ENCODE results near the gene CPNE7. TPM values are rescaled to one million over a fixed set of nuclear protein-coding genes. Genes with fewer than 3 reads are reported as not detected.
A peak's percentile ranks its signal among the peaks of the same experiment; 100 is the strongest.

CPNE7 gene
- total and polyA plus RNA-seq, 10 of the 15 experiments (the other 5 are each of a cell fraction or from before 2014, with no cell fraction given), result 0.29 to 46.9 (median 17.5) TPM

GRCh38 chr16:89595330-89596060 lies 19.9 kb downstream of the CPNE7 start:
- DNase-seq (ENCODE audit: low read depth, low spot score), result no peak
- no peaks in the 10 kb centered on the region for H3K79me2 ChIP-seq (ENCODE audit: control insufficient read depth, insufficient read depth, low read length)
- ChIA-PET SMC1A (ENCODE audit: uncharacterized antibody, unreplicated experiment) (no interaction called here), POLR2A (no interaction called here), CTCF (interaction anchor here (0.6 kb wide), 1 partner anchor 15 kb away, joined by 3 read pairs; no protein-coding TSS in a partner anchor), RAD21 (ENCODE audit: unreplicated experiment) (no interaction called here)
- no peak for ATAC-seq
- H3K4me1 ChIP-seq (ENCODE audit: control insufficient read depth, insufficient read depth, low read length), result no peaks in the 10 kb centered on the region
- no peak overlapping the region for H2AFZ ChIP-seq (ENCODE audit: control insufficient read depth, low read depth, low read length)
- H3K27ac ChIP-seq (ENCODE audit: control insufficient read depth, insufficient read depth), result no peak overlapping the region
- in situ Hi-C loops (cut with MboI) (no loop called here), intact Hi-C loops (cut with micrococcal nuclease; ENCODE audit: unreplicated experiment) (no loop called here)
- H3K27me3 ChIP-seq (replicated peaks in 1 of 2; ENCODE audit: control insufficient read depth in 2 of 2, insufficient read depth in 2 of 2, low read length in 1 of 2), result no peaks in the 10 kb centered on the region
- H3K9me3 ChIP-seq (replicated peaks; ENCODE audit: control insufficient read depth, insufficient read depth, low read length), result no peaks in the 10 kb centered on the region
- TF ChIP-seq SMAD1 (IDR thresholded peaks at IDR 0.05; ENCODE audit: low read depth, partially characterized antibody), result no peak
- H3K36me3 ChIP-seq (ENCODE audit: control insufficient read depth in 2 of 2, insufficient read depth in 2 of 2, low read length in 1 of 2), result no peaks in the 10 kb centered on the region; a peak in 1 of 4 replicates
- no peak for FAIRE-seq
- no peak overlapping the region for H3K4me3 ChIP-seq
- no peak overlapping the region for H3K4me2 ChIP-seq (ENCODE audit: control insufficient read depth, insufficient read depth)
- WGBS (ENCODE audit: insufficient coverage, insufficient replicate concordance, low lambda C conversion rate, missing lambda C conversion rate), result 77% methylated on average over 47 of the region's 47 CpGs
- no TSS peak for BruUV-seq (replicated peaks)
- no peaks in the 10 kb centered on the region for H4K20me1 ChIP-seq (ENCODE audit: control insufficient read depth, insufficient read depth)
- H3K9ac ChIP-seq (ENCODE audit: control insufficient read depth, insufficient read depth, low read length), result no peak overlapping the region

- no peaks in the 10 kb centered on the region for H4K20me1 ChIP-seq (ENCODE audit: control insufficient read depth, insufficient read depth)
- H3K36me3 ChIP-seq (ENCODE audit: control insufficient read depth in 2 of 2, insufficient read depth in 2 of 2, low read length in 1 of 2), result no peaks in the 10 kb centered on the region; a peak in 1 of 4 replicates
- WGBS (ENCODE audit: insufficient coverage, insufficient replicate concordance, low lambda C conversion rate, missing lambda C conversion rate), result 61% methylated on average over 24 of the region's 25 CpGs
- H3K9ac ChIP-seq (ENCODE audit: control insufficient read depth, insufficient read depth, low read length), result no peak overlapping the region
- ATAC-seq (no peak), DNase-seq (ENCODE audit: low read depth, low spot score) (no peak), FAIRE-seq (no peak)
- TF ChIP-seq, protein P1, sequence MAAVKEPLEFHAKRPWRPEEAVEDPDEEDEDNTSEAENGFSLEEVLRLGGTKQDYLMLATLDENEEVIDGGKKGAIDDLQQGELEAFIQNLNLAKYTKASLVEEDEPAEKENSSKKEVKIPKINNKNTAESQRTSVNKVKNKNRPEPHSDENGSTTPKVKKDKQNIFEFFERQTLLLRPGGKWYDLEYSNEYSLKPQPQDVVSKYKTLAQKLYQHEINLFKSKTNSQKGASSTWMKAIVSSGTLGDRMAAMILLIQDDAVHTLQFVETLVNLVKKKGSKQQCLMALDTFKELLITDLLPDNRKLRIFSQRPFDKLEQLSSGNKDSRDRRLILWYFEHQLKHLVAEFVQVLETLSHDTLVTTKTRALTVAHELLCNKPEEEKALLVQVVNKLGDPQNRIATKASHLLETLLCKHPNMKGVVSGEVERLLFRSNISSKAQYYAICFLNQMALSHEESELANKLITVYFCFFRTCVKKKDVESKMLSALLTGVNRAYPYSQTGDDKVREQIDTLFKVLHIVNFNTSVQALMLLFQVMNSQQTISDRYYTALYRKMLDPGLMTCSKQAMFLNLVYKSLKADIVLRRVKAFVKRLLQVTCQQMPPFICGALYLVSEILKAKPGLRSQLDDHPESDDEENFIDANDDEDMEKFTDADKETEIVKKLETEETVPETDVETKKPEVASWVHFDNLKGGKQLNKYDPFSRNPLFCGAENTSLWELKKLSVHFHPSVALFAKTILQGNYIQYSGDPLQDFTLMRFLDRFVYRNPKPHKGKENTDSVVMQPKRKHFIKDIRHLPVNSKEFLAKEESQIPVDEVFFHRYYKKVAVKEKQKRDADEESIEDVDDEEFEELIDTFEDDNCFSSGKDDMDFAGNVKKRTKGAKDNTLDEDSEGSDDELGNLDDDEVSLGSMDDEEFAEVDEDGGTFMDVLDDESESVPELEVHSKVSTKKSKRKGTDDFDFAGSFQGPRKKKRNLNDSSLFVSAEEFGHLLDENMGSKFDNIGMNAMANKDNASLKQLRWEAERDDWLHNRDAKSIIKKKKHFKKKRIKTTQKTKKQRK (IDR thresholded peaks at IDR 0.05; ENCODE audit: low read depth, low read length), result no peak
- TF ChIP-seq RELA (IDR thresholded peaks at IDR 0.05; ENCODE audit: borderline replicate concordance, partially characterized antibody), result no peak
- TF ChIP-seq ASH2L (IDR thresholded peaks at IDR 0.05; ENCODE audit: borderline replicate concordance, low read depth), result no peak
- H3K9me3 ChIP-seq (replicated peaks; ENCODE audit: control insufficient read depth, insufficient read depth, low read length), result no peaks in the 10 kb centered on the region
- POLR2A ChIA-PET, result no interaction called here
- BruUV-seq (replicated peaks), result TSS peak; percentile 55
- SMC1A ChIA-PET (ENCODE audit: uncharacterized antibody, unreplicated experiment), result no interaction called here
- in situ Hi-C loops (cut with MboI), result no loop called here
- H3K27ac ChIP-seq (ENCODE audit: control insufficient read depth, insufficient read depth), result no peak overlapping the region
- RAD21 ChIA-PET (ENCODE audit: unreplicated experiment), result no interaction called here
- no peaks in the 10 kb centered on the region for H3K27me3 ChIP-seq (replicated peaks in 1 of 2; ENCODE audit: control insufficient read depth in 2 of 2, insufficient read depth in 2 of 2, low read length in 1 of 2)
- no peaks in the 10 kb centered on the region for H3K4me1 ChIP-seq (ENCODE audit: control insufficient read depth, insufficient read depth, low read length)
- intact Hi-C loops (cut with micrococcal nuclease; ENCODE audit: unreplicated experiment), result no loop called here
- H3K79me2 ChIP-seq (ENCODE audit: control insufficient read depth, insufficient read depth, low read length), result no peaks in the 10 kb centered on the region
- H3K4me2 ChIP-seq (ENCODE audit: control insufficient read depth, insufficient read depth), result no peak overlapping the region
- no peak overlapping the region for H2AFZ ChIP-seq (ENCODE audit: control insufficient read depth, low read depth, low read length)
- no peak overlapping the region for H3K4me3 ChIP-seq
- CTCF ChIA-PET, result interaction anchor here (0.6 kb wide), 1 partner anchor 15 kb away, joined by 3 read pairs; no protein-coding TSS in a partner anchor
These were observed 20.6 kb downstream of the CPNE7 start for GRCh38 chr16:89596061-89596689.

Data from GM12878 (cell line).